Stimulated activated naive CD8-positive, alpha-beta T cell treated with anti-CD3 and anti-CD28 coated beads, Interleukin-15, amount 100 ng/mL, for 72 hours (primary cell): ENCODE results near the gene SZT2.
"Not testable (repeated sequence)": the region's sequence is repeated elsewhere in the genome, so short reads cannot be mapped to it uniquely, and the experiment has no call there.

Source experiments
- ATAC-seq: fragments of 150-1000 bp; cut with Tn5 transposase; 2 replicates; pipeline ENCODE4 v1.10.0; 2021; ENCODE audit warnings: mild to moderate bottlenecking, moderate library complexity
- DNase-seq, 2 donors: peaks; one replicate each; pipeline ENCODE4 v3.0.0; 2021 to 2022
- H3K27ac Mint-ChIP-seq, 2 donors: one replicate each; pipeline ENCODE4 v1.8.0; 2022; ENCODE audit warnings: mild to moderate bottlenecking in 2 of 2, mixed read lengths in 2 of 2, moderate library complexity in 2 of 2
- H3K27me3 Mint-ChIP-seq: one replicate; pipeline ENCODE4 v1.8.0; 2022; ENCODE audit warnings: mixed read lengths
- H3K4me1 Mint-ChIP-seq: one replicate; pipeline ENCODE4 v1.8.0; 2022; ENCODE audit warnings: mild to moderate bottlenecking, mixed read lengths
- H3K4me3 Mint-ChIP-seq, 2 donors: one replicate each; pipeline ENCODE4 v1.8.0; 2022; ENCODE audit warnings: mild to moderate bottlenecking in 2 of 2, mixed read lengths in 2 of 2, moderate library complexity in 1 of 2
- H3K9me3 Mint-ChIP-seq, 2 donors: one replicate each; pipeline ENCODE4 v1.8.0; 2022; ENCODE audit warnings: mixed read lengths in 2 of 2

SZT2 gene

GRCh38 chr1:43488165-43488564 is 98.5 kb downstream of the SZT2 start:
- Mint-ChIP-seq H3K27ac (no peak overlapping the region), H3K4me1 (no peaks in the 10 kb centered on the region), H3K4me3 (no peak overlapping the region), H3K9me3 (peaks cover 23 to 55% of the 10 kb centered on the region in 2 donors), H3K27me3 (no peaks in the 10 kb centered on the region)
- ATAC-seq = no peak
- DNase-seq = no peak

DNA sequence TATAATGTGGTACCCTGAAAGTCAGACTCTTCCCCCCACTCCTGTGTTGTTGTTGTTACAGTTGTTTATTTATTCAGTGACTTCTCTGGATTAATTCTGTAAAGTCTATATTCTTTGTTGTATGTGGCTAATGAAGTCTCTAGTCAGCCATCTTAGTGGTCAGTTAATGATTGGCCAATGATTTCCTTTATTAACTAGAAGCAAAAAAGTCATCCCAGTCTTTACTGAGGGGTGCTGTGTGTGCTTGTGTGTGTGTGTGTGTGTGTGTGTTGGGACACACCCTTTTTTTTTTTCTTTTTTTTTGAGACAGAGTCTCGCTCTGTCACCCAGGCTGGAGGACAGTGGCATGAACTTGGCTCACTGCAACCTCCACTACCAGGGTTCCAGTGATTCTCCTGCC is 101.4 kb downstream of the SZT2 start:
- H3K27ac Mint-ChIP-seq = no peak overlapping the region
- no peak for ATAC-seq
- H3K4me3 Mint-ChIP-seq = no peak overlapping the region
- no peaks in the 10 kb centered on the region for H3K4me1 Mint-ChIP-seq
- DNase-seq = no peak
- peaks cover 23 to 54% of the 10 kb centered on the region in 2 donors for H3K9me3 Mint-ChIP-seq
- peaks cover 15% of the 10 kb centered on the region for H3K27me3 Mint-ChIP-seq

DNA sequence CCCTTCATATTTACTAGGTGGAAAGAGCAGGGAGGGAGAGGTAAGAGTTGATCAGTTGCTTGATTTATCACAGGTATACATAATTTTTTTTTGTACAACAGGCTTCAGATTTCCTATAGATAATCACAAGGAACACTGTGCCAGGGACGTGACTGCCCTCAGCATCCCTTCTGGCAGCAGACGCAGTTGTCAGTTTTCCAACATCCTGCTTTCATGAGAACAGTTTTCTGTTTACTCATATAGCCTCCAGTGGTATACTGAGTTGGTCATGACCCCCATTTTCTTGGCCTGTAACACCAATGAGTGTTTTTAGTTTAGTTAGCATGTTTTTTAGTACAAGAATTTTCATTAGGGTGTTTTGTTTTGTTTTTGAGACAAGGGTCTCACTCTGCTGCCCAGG is 103.1 kb downstream of the SZT2 start:
- ATAC-seq (no peak), DNase-seq (no peak)
- Mint-ChIP-seq H3K27ac (no peak overlapping the region), H3K4me1 (no peaks in the 10 kb centered on the region), H3K9me3 (peaks cover 21 to 41% of the 10 kb centered on the region in 2 donors), H3K27me3 (peaks cover 15% of the 10 kb centered on the region), H3K4me3 (no peak overlapping the region)

DNA sequence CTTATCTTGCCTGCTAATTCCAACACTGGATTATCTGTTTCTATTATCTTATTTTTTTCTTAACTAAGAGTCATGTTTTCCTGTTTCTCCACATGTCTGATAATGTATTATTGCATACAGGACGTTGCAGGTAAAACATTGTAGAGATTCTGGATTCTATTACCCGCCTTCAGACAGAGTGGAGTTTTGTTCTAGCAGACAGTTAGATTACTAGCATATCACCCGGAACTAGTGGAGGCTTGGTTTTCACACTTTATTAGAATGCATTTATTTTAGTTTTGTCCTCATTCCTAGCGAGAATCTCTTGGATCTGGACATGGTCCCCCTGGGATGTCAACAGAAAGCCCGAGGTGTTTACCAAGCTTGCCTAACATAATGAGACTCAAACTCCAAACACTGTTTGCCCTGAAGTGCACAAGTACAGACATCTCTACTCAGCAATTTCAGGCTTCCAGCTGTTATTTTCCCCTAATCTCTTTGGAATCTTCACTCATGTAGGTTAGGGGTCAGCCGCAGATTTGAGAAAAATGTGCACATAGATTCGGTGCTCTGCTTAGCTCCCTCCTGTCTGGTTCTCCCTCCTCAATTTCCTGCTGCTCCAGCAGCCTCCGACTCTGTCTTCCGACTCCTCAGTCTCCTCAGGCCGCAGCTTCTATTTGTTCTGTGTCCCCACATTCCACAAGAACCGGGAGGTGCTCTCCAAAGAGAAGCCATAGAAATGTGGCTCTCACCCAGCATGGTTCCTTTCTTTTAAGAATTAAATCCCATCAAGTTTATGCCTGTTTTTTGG is 104.2 kb downstream of the SZT2 start:
- peaks cover 15% of the 10 kb centered on the region for H3K27me3 Mint-ChIP-seq
- no peak for DNase-seq
- no peak for ATAC-seq
- H3K9me3 Mint-ChIP-seq = peaks cover 14 to 33% of the 10 kb centered on the region in 2 donors
- H3K4me1 Mint-ChIP-seq = no peaks in the 10 kb centered on the region
- no peak overlapping the region for H3K4me3 Mint-ChIP-seq
- no peak overlapping the region for H3K27ac Mint-ChIP-seq

DNA sequence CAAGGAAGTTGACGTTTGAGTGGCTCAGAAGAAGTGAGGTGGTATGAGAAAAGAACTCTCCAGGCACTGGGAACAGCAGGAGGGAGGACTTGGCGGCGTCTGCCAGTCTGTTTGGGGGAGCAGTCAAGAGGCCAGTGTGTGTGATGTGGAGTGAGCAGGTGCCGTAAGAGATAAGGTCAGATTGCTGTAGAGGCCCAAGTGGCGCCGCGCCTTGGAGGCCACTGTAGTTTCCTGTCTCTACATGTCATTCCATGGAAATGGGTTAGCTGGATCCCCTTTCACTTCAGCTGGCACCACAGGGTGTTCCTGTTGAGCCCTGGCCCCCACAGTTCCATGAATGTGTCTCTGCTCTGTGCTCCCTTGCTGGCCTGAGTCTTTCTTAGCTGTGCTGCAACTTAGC is 105.5 kb downstream of the SZT2 start:
- no peak overlapping the region for H3K27ac Mint-ChIP-seq
- H3K9me3 Mint-ChIP-seq = peaks cover 2 to 20% of the 10 kb centered on the region in 2 donors
- DNase-seq (no peak), ATAC-seq (no peak)
- H3K27me3 Mint-ChIP-seq = peaks cover 20% of the 10 kb centered on the region
- no peak overlapping the region for H3K4me3 Mint-ChIP-seq
- H3K4me1 Mint-ChIP-seq = no peaks in the 10 kb centered on the region

GRCh38 chr1:43499898-43500297 is 110.2 kb downstream of the SZT2 start:
- no peak for ATAC-seq
- no peaks in the 10 kb centered on the region for H3K4me1 Mint-ChIP-seq
- H3K4me3 Mint-ChIP-seq = no peak overlapping the region
- H3K9me3 Mint-ChIP-seq = no peaks in the 10 kb centered on the region
- peaks cover 19% of the 10 kb centered on the region for H3K27me3 Mint-ChIP-seq
- H3K27ac Mint-ChIP-seq = no peak overlapping the region
- no peak for DNase-seq

GRCh38 chr1:43501806-43502205 is 112.1 kb downstream of the SZT2 start:
- peaks cover 12% of the 10 kb centered on the region for H3K27me3 Mint-ChIP-seq
- not testable (repeated sequence) for DNase-seq, H3K9me3 Mint-ChIP-seq, H3K4me3 Mint-ChIP-seq, ATAC-seq, H3K27ac Mint-ChIP-seq, H3K4me1 Mint-ChIP-seq

GRCh38 chr1:43503534-43503933 is 113.8 kb downstream of the SZT2 start:
- H3K27ac Mint-ChIP-seq = no peak overlapping the region
- peaks cover 12% of the 10 kb centered on the region for H3K27me3 Mint-ChIP-seq

More at GRCh38 chr1:43503534-43503933, 113.8 kb downstream of the SZT2 start:
- Mint-ChIP-seq H3K4me1 (no peaks in the 10 kb centered on the region), H3K9me3 (no peaks in the 10 kb centered on the region), H3K4me3 (no peak overlapping the region)
- no peak for ATAC-seq
- DNase-seq = no peak
